ENCODE measurements around the gene SCAND1.
"Not testable (repeated sequence)": the region's sequence is repeated elsewhere in the genome, so short reads cannot be mapped to it uniquely, and the experiment has no call there.

SCAND1 gene

GRCh38 chr20:35954200-35954906, at the start of gene SCAND1:
Gene SCAND1, minus strand, starts transcription at chr20:35954502. Its CDS starts 218 bp downstream, at chr20:35954284.
- DNase-seq, result peak; percentile 53 to 99 (median 93)

GRCh38 chr20:36004045-36004444, 49.7 kb upstream of the SCAND1 start:
- DNase-seq, result no peak

DNA sequence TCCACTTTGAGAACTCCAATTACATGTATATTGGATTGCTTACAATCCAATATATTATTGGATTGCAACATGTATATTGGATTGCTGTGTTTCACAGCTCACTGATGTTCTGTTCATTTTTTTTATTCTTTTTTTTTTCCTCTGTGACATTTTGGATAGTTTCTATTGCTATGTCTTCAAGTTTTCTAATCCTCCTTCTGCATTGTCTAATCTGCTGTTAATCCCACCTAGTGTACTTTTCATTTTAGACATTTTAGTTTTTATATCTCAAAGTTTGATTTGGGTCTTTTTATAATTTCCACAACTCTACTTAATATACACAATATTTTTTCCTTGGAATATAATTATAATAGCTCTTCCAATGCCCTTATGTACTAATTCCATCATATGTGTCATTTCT, 48.6 kb upstream of the SCAND1 start:
- DNase-seq, result no peak

DNA sequence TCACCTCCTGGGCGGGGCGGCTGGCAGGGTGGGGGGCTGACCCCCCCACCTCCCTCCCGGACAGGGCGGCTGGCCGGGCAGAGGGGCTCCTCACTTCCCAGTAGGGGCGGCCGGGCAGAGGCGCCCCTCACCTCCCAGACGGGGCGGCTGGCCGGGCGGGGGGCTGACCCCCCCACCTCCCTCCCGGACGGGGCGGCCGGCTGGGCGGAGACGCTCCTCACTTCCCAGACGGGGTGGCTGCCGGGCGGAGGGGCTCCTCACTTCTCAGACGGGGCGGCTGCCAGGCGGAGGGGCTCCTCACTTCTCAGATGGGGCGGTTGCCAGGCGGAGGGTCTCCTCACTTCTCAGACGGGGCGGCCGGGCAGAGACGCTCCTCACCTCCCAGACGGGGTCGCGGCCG, 47.0 kb upstream of the SCAND1 start:
- not testable (repeated sequence) for DNase-seq

GRCh38 chr20:35996492-35996891, 42.2 kb upstream of the SCAND1 start:
- not testable (repeated sequence) for DNase-seq

DNA sequence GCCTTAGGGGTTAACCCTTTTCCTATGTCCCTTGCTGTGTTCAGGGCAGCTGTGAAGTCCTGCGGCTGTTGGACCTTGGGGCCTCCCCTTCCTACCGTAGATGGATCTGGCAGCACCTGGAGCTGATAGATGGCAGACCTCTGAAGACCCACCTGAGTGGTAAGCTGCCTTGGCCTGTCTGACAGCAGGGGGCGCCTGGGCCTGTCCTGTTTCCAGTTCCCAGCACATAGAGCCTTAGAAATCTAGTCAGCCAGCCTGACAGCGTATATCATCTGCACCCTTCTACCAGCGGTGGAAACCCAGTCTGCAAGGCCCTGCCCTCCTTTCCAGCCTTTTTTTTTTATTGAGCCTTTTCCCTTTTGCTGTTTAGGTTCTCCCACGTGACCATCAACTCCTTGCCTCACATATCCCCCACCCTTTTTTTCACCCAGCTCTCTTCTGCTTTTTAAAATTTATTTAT, 40.7 kb upstream of the SCAND1 start:
- peak in 52 of 56 donors; percentile 6 to 82 (median 40) for DNase-seq

- DNase-seq, result peak in 31 of 56 donors; percentile 0 to 57 (median 11)
These were observed 38.5 kb upstream of the SCAND1 start for GRCh38 chr20:35992713-35993335.

GRCh38 chr20:35991142-35991771, 37.0 kb upstream of the SCAND1 start:
- DNase-seq, result peak in 5 of 56 donors; percentile 1 to 25 (median 9)

DNA sequence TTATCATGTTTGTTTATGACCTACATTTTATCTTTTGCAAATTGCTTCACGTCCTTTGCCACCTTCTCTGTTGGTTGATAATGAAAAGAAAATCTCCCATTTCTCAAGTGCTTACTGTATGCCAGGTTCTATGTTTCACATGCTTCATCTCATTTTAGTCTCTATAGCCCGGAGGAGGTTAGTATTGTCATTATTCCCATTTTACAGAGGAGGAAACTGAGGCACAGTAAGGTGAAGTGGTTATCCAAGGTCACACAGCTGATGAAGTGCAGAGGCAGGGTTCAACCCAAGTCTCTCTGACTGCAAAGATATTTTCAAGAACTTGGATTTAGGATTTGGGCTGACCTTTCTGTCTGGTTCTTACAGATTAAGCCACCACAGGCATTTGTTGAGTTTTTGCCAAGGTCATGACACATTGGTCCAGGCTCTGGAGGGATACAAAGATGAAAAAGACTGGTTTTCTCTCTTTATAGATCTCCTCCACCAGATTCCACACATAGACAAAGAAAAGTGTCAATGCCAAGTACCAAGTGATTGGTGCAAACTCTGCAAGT, 34.7 kb upstream of the SCAND1 start:
- DNase-seq, result no peak

DNA sequence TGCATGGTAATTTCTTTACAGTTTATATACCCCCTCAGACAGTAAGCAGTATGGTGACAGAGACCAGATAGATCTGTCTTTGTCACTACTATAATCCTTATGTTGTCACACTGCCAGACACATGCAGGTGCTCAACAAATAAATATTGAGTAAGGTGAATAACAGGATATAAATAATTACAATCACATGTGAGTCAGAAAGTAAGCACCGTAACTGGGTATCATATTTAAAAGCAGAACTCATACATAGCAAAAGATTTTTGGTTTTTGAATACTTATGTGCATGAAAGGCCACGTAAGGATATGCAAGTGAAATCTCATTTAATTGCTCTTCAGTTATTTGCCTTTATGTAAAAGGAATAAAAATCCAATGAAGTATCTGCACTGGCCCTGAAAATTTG, 31.5 kb upstream of the SCAND1 start:
- no peak for DNase-seq

DNA sequence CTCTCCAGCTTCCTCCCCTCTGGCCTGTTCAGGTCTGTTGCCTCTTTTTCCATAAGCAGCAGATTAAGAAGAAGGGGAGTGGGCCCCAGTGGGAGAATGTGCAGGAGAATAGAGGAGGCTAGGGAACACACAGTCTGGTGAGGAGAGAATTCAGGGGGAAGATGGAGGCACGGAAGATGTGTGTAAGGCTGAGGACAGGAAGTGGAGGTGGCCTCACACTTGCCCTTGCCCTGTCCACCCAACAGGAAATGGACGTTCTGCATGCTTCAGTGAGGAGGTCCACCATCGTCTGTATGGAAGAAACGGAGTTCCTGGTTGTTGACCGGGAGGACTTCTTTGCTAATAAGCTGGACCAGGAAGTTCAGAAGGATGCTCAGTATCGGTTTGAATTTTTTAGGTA, 30.1 kb upstream of the SCAND1 start:
- DNase-seq, result no peak

DNA sequence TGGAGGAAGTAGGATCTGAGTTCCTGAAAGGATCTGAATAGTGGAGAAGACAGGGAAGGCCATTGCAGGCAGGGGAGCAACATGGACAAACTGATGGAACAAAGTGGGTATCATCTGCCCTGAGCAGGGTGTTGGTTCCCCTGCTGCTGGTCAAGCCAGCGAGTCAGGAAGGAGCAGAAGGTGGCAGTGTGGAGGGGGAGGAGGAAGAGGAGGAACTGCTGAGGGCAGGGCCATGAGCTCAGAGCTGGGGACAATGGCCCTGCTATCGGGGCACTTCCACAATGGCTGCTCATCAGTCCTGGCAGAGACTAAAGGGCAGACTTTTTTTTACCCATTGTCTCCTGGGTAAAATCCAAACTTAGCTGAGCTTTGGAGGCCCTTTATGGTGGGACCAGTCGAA, 27.7 kb upstream of the SCAND1 start:
- DNase-seq, result no peak

DNA sequence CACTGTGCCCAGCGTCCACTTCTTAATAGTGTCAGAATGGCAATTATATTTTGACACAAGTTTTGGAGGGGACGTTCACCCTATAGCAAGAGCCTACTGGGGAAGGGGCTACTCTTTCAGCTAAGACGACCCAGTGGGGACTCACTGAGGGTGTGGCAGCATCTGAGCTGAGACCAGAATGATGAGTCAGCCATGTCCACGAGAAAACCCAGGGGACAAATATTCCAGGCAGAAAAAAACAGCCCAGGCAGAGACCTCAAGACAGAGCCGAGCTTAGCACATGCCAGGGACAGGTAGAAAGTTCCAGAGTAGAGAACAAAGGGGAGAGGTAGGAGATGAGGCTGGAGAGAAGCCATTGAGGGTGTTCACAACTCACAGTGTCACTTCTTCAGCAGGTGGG, 25.2 kb upstream of the SCAND1 start:
- DNase-seq, result no peak

DNA sequence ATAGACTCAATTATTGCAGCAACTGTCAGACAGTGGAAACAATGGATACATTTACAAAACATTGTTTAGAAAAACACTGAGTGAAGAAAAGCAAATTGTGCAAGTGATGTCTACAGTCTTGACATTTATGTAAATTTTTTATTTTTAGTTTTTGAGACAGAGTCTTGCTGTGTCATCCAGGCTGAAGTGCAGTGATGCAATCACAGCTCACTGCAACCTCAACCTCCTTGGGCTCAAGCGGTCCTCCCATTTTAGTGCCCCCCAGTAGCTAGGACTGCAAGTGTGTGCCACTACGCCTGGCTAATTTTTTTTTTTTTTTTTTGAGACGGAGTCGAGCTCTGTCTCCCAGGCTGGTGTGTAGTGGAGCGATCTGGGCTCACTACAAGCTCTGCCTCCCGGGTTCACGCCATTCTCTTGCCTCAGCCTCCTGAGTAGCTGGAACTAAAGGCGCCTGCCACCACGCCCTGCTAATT, 23.8 kb upstream of the SCAND1 start:
- DNase-seq, result no peak

DNA sequence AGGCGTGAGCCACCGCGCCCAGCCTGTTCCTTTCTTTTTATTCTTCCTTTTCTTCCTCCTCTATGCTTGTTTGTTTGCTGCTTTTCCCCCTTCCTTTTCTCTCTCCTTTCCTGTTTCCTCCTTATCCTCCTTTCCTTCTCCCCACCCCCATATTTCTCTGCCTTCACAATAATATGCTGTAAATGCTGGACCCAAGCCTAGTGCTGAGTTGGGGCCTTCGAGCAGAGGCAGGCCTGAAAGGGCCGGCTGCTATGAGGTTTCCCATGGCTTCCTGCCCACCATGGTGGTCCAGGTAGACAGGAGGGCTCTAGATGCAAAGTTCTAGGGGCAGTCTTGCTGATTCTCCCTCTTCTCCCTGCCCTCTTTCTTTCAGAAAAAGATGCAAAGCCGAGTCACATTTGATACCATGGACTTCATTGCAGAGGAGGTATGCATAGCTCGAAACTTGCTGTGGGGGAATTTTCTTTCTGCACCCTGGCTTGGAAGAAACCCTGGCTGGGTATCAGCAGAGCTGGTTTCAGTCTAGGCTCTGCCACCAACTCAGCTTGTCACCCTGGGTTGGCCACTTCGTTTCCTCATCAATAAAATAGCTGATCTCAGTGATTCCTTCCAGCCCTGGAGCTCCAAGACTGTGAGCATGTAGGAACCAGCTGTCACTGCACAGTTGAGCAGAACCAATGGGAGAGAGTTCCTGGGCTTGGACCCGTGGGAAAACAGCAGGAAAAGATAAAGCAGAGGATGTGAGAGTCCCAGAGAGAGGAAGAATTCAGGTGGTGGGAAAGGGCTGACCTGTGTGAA, 21.5 kb upstream of the SCAND1 start:
- DNase-seq, result no peak

DNA sequence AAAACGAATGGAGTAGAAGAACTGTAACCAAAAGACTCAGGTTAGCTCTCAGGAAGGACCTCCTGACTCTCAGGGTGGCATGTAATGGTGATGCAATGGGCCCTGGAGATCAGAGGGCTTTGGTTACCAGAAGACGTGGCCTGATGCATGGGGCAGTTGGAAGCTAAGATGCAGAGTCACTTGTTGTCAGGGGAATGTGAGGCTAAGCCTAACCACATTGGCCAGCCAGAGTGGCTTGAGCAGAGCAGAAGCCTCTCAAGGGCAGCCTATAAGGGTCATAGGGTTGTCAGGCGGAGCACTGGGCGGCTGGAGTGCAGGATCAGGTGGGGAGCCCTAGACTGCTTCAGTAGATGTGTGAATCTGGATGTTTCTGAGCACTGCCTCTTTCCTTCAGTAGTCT, 20.0 kb upstream of the SCAND1 start:
- no peak for DNase-seq

- DNase-seq, result peak in 1 of 56 donors; percentile 5
These were observed 18.2 kb upstream of the SCAND1 start for GRCh38 chr20:35972462-35972861.

- no peak for DNase-seq
These were observed 17.7 kb upstream of the SCAND1 start for GRCh38 chr20:35971981-35972380.

GRCh38 chr20:35968930-35969329, 14.6 kb upstream of the SCAND1 start:
- no peak for DNase-seq

GRCh38 chr20:35967979-35968640, 13.8 kb upstream of the SCAND1 start, which contains the start of gene CNBD2:
Gene CNBD2, plus strand, starts transcription at chr20:35968590. Its CDS starts 173 bp downstream, at chr20:35968763.
- no peak for DNase-seq

DNA sequence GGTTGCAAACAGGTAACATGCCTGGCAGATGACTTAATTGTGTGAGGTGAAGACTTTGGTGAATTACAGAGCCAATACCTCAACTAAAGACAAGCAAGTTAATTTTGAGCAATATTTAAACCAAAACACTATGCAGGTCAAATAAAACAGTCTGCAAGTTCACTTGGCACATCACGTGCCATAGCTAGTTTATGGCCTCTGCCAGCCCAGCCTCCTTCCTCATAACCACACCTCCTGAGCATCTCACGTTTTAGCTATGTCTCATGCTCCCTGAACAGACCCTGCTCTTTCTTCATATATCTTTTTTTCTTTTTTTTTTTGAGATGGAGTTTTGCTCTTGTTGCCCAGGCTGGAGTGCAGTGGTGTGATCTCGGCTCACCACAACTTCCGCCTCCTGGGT, 9.6 kb upstream of the SCAND1 start:
- DNase-seq, result no peak

Measured in amygdala (tissue), 56 donors.